ENCODE data around the gene TMEM151B. TPM values are rescaled to one million over a fixed set of nuclear protein-coding genes. Genes with fewer than 3 reads are reported as not detected.
A peak's percentile ranks its signal among the peaks of the same experiment; 100 is the strongest.

Gene TMEM151B
- total and polyA plus RNA-seq, 2 of the 13 experiments (the other 11 are each of a cell fraction or from before 2014, with no cell fraction given), result not detected

DNA sequence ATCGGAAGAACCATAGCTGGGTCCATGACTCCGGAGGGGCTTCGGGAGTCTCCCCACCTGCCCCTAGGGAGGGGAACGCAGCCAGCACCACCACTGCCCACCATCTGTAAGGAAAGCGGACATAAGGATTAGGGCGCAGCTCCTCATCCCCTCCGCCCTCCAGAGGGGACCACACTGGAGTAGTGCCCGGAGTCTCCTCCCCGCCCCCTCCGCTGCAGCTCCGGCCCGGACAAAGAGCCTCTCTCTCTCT lies 13.6 kb upstream of the TMEM151B start (continued):
- TF ChIP-seq ZNF407 (CRISPR knock-in tag; IDR thresholded peaks at IDR 0.05; ENCODE audit: not compliant biosample characterization), result peak; percentile 78
- TF ChIP-seq SNAPC2 (CRISPR knock-in tag; IDR thresholded peaks at IDR 0.05), result no peak
- peak; percentile 71; the same call in 1 of the 2 replicates for TF ChIP-seq ZNF337 (CRISPR knock-in tag; IDR thresholded peaks at IDR 0.05; ENCODE audit: borderline replicate concordance, low read depth)
- no peak for TF ChIP-seq AKAP8 (CRISPR knock-in tag; IDR thresholded peaks at IDR 0.05)
- TF ChIP-seq MED8 (CRISPR knock-in tag; IDR thresholded peaks at IDR 0.05; ENCODE audit: insufficient replicate concordance), result no peak
- no peak for TF ChIP-seq ZNF207 (IDR thresholded peaks at IDR 0.05; ENCODE audit: borderline replicate concordance)
- TF ChIP-seq IKZF5 (CRISPR knock-in tag; IDR thresholded peaks at IDR 0.05), result no peak
- TF ChIP-seq XRCC5 (optimal IDR thresholded peaks at IDR 0.05; ENCODE audit: low read length), result peak; percentile 90
- no peak for TF ChIP-seq ZNF619 (CRISPR knock-in tag; IDR thresholded peaks at IDR 0.05)
- peak; percentile 83; the same call in 1 of the 2 replicates for TF ChIP-seq KDM2A (CRISPR knock-in tag; IDR thresholded peaks at IDR 0.05; ENCODE audit: borderline replicate concordance, low read depth)
- no peak for TF ChIP-seq HNRNPK (IDR thresholded peaks at IDR 0.05; ENCODE audit: low read depth, low read length, poor library complexity, severe bottlenecking)
- no peak for TF ChIP-seq HMG20A (CRISPR knock-in tag; IDR thresholded peaks at IDR 0.05; ENCODE audit: borderline replicate concordance)
- TF ChIP-seq, protein P1, sequence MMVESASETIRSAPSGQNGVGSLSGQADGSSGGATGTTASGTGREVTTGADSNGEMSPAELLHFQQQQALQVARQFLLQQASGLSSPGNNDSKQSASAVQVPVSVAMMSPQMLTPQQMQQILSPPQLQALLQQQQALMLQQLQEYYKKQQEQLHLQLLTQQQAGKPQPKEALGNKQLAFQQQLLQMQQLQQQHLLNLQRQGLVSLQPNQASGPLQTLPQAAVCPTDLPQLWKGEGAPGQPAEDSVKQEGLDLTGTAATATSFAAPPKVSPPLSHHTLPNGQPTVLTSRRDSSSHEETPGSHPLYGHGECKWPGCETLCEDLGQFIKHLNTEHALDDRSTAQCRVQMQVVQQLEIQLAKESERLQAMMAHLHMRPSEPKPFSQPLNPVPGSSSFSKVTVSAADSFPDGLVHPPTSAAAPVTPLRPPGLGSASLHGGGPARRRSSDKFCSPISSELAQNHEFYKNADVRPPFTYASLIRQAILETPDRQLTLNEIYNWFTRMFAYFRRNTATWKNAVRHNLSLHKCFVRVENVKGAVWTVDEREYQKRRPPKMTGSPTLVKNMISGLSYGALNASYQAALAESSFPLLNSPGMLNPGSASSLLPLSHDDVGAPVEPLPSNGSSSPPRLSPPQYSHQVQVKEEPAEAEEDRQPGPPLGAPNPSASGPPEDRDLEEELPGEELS (CRISPR knock-in tag; IDR thresholded peaks at IDR 0.05), result peak; percentile 77; the same call in 1 of the 2 replicates
- peak; percentile 81 to 93; a peak in 2 of 4 replicates for TF ChIP-seq KLF16 (CRISPR knock-in tag; IDR thresholded peaks at IDR 0.05)
- TF ChIP-seq ZNF644 (CRISPR knock-in tag; IDR thresholded peaks at IDR 0.05; ENCODE audit: low read depth), result no peak
- TF ChIP-seq CCAR2 (optimal IDR thresholded peaks at IDR 0.05; ENCODE audit: low read depth, low read length), result peak; percentile 83
- peak; percentile 55; the same call in 1 of the 2 replicates for TF ChIP-seq HOXD1 (CRISPR knock-in tag; IDR thresholded peaks at IDR 0.05)
- peak; percentile 37; the same call in 1 of the 2 replicates for TF ChIP-seq ZNF605 (CRISPR knock-in tag; IDR thresholded peaks at IDR 0.05)

Measured in HepG2 (cell line).